Fibroblast of skin of left quadriceps (primary cell): Measurements from ENCODE around the gene BTBD9.

Source experiments
- DNase-seq, 2 experiments: peaks; one replicate each; pipeline ENCODE4 v3.0.0-alpha.2; 2013; ENCODE audit warnings: low read depth in 2 of 2

The BTBD9 gene

DNA sequence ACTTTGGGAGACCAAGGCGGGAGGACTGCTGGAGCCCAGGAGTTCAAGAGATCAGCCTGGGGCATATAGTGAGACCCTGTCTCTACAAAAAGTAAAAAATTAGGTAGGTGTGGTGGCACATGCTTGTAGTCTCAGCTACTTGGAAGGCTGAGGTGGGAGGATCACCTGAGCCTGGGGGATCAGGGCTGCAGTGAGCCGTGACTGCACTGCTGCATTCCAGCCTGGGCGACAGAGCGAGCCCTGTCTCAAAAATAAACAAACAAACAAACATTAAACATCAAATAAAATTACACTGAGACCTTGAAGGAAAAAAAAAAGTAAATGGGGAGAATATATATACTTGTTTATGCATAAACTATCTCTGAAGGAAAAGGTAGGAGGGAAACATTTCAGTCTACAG lies 432.4 kb downstream of the BTBD9 start:
- no peak for DNase-seq

DNA sequence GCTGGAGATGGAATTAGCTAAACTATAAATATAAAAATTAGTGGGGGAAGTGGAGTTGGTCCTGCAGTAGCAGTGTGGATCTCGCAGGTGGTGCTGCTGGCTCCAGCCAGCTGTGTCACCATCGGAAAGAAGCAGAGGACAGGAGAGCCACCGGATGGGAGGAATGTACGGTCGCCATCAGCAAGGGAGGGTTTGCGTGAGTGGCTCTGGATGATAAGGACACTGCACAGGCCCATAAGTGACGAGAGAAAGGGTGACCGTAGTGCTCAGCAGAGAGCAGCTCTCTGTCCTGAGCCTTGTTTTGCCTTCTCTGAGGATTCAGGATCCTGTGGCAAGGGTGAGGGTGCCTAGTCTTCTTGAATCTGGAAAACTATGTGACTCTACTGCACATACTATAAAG lies 441.5 kb downstream of the BTBD9 start:
- no peak for DNase-seq

DNA sequence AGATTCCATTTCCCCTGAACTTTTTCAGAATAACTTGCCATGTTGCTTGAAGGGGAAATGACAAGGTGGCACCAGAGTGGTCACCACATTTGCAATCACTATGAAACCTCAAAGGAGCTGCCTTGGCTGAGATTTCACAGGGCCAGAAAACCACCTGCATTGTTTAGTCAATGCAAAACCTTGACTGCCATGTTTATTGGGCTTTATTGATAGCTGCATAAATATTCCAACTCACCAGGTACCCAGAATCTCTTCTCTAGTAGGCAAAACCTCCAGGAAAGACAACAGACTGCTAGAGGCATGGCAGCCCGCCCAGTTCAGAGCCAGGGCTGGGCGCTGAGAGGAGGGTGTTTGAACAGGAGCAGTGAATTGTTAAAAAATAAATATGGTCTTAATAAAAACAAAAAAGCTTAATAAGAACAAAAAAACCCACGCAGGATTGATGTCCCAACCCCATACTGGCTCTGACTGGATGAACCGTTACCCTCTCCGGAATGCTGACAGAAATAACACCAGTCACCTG lies 444.6 kb downstream of the BTBD9 start:
- DNase-seq: no peak

DNA sequence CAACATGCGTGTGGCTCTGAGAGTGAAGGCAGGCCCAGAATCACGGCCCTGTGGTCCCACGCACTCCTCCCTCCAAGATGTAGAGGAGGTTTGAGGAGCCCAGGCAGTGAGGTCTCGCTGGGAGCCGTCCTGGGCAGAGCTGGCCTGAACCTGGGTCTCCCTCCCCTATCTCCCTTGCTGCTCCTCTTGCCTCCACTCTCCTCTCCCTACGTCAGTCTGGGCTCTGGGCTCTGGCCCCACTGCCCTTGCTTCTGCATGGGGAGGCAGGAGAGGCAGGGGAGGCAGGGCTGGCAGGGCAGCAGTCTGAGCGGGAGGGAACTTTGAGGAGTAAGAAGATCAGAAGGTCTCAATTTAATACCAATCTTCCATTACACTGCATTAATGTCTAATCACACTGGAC lies 445.1 kb downstream of the BTBD9 start:
- DNase-seq: no peak

DNA sequence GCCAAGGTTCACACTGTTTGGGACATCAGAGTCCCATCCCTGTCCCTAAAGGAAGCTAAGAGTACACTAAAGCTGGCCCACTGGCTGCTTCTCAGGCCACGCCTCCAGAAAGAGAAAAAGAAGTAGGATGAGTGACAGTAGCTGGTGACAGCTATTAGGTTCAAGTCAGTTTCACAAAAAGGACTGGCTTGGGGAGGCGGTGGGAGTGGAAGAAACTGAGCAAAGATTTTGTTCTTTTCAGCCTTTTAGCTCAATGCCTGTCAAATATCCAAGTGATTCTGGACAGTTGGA lies 445.5 kb downstream of the BTBD9 start:
- no peak for DNase-seq

DNA sequence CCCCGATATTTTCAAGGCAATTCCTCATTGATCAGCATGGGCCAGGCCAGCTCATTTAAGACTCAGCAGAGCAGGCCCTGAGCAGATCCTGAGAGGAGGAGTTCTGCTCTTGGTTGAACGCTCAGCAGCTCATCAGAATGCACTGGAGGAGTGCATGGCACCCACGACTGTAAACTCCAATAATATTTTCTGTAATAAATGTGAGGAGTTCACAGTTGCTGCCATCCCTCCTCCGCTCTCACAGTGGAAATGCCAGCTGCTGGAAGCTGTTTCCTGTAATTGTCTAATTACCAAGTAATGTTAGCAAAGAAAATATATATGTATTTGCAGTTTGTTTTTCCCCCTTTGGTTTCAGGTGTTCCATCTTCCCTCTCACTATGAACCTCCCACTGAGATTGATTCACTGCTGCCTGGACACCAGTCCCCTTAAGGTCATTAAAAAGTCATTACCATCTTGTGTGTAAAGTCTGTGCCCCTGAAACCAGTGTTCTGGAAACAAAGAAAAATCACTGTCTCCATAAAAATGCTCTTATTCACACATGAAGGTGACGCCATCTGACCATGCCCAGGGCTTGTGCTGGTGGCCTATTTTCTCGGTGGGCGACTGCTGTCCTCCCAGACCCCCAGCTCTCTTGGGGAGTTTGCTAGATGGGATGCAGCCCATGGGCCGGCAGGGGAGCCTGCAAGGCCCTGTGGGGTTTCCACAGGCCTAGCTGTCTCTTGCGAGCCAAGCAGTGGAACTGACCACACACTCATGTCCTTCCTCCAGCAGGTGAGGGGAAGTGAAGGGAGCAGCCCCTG lies 446.0 kb downstream of the BTBD9 start:
- DNase-seq: no peak

DNA sequence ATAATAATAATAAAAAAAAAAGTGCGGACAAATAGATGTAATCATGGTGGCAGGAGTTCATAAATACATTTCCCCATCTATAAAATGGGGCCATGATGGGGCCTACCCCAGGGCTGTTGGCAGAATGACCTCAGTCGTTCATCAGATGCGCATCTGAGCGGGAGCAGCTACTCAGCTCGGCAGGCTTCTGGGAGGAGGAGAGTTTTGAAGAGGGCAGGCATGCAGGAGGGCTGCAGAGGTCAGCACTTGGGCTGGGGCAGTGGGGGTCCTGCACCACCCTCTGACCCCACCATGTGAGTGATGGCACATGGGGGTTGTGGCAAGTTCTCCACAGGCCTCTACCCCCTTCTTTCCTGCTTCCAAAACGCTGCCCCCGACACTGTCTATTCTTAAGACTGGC lies 446.7 kb downstream of the BTBD9 start:
- DNase-seq: no peak

DNA sequence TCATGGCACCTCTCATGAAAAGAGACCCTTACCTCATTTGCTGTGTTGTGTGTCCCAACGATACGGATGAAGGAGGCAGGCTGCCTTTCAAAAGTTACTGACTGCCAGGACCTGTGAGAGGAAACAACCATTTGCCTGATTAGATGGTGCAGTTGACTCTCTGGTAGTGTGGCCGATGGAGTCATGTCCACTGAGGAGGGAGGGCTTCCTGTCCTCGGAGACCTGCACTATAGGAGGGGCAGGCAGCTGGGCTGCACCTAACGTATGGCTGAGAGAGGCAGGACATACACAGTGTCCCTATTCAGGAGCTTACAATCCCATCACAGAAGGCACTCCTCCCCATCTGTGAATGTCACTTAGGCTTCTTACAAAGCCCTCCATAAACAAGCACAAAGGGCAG lies 447.2 kb downstream of the BTBD9 start:
- DNase-seq: no peak

DNA sequence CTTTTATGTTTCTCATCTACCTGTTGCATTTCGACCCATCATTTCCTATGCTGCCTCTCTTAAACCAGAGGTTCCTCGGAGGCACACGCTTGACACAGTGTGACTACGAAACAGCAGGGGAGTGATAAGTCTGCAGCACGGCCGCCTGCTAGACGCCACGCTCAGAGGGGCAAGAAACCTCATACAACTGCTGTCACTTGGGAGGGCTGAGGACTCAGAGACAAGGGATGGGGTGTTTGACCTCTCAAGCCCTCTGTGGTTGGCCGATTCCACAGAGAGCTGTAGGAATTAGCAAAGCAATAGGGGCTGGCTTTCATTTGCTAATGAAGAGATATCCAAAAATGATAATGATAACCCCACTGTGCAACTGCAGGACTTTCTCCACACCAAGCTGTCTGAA lies 447.7 kb downstream of the BTBD9 start:
- DNase-seq: no peak

DNA sequence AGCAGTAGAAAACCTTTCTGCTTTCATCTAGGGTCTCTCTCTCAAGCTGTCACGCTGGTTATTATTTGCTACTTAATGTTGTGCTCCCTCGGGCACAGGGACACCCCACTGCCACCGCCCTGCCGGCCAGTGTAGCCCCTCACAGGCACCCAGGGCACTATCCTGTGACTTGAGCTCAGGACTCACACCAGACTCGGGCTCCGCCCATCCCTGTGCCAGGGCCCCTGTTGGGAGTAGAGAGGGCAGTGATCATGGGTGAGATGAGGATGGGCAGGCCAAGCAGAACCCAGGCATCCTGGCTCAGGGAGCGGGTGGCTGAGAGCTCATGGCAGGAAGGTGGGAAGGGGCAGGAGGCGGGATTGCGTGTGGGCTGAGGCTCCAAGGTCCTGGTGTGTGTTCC lies 448.3 kb downstream of the BTBD9 start:
- DNase-seq: no peak

DNA sequence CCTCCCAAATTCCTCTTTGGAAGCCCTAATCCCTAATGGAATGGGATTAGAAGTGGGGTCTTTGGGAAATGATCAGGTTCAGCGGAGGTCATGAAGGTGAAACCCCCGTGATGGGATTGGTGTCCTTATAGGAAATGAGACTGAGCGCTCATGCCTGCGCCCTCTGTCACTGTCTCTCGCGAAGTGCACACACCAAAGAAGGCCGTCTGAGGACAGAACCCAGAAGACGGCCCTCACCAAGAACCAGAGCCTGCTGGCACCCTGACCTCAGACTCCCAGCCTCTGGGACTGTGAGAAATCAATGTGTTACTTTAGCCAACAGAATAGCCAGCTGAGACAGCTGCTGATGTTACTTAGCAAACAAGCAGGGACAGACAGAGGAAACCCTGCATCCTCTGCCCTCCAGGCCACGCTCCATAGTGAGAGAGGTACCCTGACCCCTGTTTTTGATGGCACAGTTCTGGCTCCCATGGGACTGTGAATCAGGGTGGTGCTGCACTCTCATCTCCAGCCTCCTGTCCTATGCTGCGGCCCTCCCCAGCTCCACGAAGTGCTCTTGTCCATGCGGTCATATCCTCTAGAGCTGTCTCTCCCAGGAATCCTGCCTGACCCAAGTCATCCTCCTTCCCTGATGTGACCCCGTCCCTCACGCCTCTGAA lies 450.9 kb downstream of the BTBD9 start:
- DNase-seq: no peak

DNA sequence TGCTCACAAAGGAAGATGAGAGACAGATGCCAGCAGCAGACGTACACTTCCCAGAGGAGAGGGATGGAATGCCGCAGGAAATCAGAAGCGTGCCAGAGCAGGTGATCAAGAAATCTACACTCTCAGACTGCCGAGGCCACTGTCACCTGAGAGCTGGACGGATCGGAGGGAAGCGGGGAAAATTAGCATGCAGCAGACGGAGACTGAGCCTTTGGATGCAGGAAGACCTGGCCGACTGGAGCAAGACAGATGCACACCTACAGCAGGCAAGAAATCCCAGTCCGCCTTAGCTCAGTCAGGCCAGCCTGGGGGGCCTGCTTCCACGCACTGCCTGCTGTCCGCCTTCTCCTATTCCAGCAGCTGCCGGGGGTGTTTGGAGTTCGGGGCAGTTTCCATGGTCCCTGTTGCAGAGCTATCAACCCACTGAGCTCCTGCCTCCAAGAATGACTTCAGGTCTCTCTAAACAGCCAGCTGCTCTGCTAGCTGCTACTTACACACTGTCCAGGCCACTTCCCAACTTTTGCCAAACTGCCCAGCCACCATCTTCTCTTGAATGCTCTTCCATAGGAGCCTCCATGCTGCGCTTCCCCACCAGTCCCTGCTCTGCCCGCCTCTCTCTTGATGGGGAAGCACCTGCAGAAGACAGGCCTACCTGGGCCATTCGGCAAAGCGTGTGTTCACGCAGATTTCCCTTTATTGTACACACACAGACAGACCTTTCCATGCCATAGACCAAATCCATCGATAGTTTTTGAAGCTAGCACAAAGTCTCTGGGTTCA lies 451.7 kb downstream of the BTBD9 start:
- no peak for DNase-seq

DNA sequence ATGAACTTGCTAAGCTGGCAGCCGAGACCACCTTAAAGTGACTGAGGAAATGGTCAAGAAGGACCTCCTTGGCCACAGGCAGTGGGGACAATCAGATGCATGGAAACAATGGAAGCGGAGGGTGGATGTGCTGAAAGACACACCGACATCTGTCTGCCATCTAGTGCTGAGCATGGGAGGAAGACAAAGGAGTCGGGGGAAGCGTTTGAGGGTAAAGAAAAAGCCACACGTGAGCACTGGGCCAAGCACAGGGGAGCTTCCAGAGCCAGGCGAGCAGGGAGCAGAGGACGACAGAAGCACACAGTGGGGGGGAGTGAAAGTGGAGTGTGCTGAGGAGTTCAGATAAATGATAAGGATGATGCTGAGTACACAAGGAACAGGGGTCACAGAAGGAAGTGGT lies 452.4 kb downstream of the BTBD9 start:
- no peak for DNase-seq

DNA sequence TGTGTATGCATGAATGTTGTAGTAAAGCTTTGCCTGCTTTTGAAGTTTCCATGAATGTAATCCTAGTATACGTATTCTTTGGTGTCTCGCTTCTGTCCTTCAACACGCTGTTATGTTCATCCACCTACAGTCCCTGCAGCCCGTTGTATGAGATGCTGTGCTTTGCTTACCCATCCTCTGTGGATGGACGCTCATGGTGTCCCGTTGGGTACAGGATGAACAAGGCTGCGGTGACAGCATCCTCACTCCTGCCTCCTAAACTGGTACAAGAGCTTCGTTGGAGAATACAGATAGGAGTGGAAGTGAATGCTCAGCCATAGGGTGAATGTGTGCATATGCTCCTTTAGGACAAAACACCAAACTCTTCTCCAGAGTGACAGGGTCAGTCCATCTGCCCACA lies 454.0 kb downstream of the BTBD9 start:
- DNase-seq: no peak

DNA sequence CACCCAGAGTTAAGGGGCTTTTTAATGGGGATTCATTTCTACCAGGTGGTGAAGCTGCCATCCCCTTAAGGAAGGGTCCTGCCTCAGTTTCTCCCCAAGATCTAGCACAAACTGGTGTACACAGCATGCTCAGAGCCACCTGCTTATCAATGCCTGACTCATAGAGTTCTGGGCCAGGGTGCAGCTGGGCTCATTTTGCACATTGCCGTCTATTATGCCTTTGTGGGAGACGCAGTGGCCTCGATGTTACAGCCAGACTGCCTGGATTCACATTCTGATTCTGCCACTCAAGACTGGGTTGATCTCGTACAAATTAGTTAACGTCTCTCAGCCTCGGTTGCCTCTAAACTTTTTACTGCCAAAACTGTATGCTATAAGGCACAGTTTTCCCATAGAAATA lies 454.5 kb downstream of the BTBD9 start:
- DNase-seq: no peak

DNA sequence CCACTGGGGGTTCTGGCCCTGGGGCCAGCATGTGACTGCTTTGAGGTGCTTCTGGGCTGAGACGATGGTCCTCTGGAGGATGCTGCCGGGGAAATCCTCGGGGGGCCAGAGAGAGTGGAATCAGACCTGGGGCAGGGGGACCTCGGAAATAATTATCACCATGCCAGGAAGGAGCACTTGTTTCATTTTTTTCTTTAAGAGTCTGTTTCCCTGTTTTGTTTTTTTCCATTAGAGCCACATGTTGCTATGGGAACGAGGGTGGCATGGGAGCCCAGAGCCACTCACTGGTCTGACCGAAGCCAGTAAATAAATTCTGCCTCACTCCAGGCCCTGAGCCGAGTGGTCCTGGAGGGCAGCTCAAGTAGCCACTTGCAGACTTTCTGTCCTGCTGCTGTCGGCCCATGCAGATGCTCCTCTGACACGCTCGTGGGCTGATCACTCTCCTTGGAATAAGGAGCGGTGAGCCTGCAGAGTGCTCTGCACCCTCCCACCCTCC lies 455.1 kb downstream of the BTBD9 start:
- no peak for DNase-seq

DNA sequence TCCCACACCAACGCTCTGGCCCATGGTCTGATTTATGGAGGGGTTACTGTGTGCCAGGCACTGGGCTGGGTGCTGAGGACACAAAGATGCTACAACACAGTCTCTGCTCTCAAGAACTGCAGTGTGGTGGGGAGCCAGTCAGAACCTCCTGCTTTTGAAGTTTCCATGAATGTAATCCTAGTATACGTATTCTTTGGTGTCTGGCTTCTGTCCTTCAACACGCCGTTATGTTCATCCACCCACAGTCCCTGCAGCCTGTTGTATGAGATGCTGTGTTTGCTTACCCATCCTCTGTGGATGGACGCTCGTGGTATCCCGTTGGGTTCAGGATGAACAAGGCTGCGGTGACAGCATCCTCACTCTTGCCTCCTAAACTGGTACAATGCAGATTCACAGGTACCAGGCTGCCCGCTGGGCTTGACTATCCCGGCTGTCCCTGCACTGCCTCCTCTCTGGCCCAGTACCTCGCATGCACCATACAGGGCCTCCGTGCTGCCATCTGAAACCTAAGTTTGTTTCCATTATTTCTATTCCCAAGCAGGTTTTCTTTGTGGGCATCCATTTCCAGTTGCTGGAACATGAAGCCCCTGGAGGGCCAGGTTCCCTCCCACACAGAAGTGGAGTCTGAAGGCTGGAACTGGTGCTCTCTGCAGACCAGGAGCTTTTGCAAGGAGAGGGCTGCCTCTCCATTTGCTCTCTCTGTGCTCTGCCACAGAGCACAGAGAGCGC lies 455.7 kb downstream of the BTBD9 start:
- no peak for DNase-seq

DNA sequence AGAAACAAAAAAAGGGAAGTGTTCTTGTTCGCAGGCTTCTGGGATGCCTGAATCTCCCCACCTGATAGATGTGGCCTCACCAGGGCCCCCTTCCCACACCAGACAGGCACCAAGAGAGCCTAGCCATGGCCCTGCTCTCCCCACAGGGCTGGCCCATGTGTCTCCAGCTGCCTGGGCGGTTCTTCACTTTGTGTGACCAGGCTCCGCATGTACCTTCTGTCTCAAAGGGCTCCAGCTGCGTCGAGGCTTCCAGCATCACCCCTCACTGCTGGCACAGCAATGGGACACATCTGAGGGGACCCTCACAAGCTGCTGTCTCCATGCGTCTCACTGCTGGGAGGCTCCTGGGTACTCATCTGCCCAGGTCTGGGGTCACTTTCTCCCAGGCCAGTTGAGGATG lies 457.3 kb downstream of the BTBD9 start:
- no peak for DNase-seq

DNA sequence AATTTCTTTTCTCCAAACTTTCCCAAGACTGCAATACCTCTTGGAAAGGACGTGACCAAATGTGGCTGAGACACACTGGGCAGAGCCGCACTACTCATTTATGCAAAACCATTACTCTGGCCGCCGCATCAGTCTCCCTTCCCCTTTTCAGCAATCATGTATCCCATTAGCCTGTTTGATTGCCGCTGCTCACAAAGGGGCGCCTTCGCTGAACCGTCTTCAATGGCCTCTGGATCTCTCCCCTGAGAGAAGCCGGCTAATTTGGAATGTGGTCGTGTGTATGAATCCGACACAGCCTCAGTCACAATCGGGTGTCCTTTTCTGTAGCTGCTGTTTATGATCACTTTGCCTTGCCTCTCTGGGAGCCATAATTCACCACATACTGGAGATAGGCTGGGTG lies 459.1 kb downstream of the BTBD9 start:
- DNase-seq: no peak

DNA sequence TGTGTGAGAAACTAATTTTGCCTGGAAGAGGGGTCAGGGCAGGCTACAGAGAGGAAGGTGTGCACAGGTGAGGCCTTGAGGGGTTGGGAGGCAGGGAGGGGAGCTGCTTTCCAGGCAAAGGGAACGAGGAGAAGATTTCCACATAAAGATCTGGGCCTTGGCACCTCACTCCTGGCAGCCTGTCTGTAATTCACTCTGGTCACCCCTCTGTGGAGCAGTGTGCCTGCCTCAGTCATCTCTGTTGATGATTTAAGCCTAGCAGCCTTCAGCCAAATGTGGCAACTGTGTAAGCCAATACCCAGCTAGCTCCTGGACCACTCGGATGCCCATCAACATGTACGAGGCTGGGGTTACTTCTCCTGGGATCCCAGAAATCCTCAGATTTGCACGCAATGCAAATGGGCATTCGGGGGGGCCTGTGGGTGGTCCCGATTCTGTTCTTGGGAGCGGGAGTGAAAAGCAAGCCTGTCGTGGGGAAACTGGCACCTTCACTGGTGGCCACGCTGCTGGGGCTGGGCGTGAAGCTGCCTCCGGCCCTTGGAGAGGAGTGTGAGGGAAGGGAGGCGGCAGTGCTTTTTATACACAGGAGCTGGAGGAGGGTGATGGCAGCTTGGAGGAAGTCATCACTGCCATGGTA lies 459.8 kb downstream of the BTBD9 start:
- DNase-seq: no peak

DNA sequence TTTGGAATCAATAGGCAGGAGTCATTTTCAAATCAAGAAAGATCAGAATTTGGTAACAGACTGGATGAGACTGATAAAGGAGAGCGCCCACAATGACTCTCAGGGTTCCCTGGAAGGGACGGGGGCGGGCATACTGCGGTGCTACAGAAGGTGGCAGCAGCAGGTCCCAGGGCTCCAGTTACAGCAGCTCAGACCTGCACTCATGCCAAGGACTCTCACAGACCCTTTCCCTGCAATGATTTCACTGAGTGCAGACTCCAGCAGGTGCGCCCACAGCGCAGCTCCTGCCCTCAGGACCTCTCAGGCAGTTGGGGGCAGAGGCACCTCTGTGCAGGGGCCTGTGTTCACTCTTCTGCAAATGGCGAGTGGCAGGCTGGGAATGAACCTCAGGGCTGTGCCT lies 460.4 kb downstream of the BTBD9 start:
- no peak for DNase-seq

DNA sequence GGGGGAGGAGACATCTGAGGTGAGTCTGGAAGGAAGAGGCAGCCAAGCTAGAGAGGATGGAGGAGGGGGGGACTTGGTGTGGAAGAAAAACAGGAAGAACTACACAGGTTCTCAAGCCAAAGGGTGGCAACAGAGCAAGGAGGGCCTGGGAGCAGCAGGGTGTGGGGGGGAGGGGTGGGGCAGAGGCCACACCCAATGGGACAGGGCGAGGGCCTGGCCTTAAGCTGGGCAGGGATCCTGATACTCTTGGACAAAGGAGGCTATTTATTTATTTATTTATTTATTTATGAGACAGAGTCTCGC lies 461.2 kb downstream of the BTBD9 start:
- DNase-seq: no peak
